BLaER1 (cell line): ENCODE data around the gene SMC5.

Experiments used
- H3K27ac ChIP-seq: shearing (Covaris generic); formaldehyde crosslinking; 2 replicates; pipeline ENCODE4 v1.8.1; 2022
- H3K27me3 ChIP-seq: shearing (Covaris generic); formaldehyde crosslinking; 2 replicates; pipeline ENCODE4 v1.8.1; 2022
- H3K36me3 ChIP-seq: shearing (Covaris generic); formaldehyde crosslinking; 2 replicates; pipeline ENCODE4 v1.8.1; 2022
- H3K4me1 ChIP-seq: shearing (Covaris generic); formaldehyde crosslinking; 2 replicates; pipeline ENCODE4 v1.8.1; 2022
- H3K4me2 ChIP-seq: shearing (Covaris generic); formaldehyde crosslinking; 2 replicates; pipeline ENCODE4 v1.8.1; 2022
- H3K4me3 ChIP-seq: shearing (Covaris generic); formaldehyde crosslinking; 2 replicates; pipeline ENCODE4 v1.8.1; 2022
- H3K9ac ChIP-seq: shearing (Covaris generic); formaldehyde crosslinking; 2 replicates; pipeline ENCODE4 v1.8.1; 2022
- H3K9me3 ChIP-seq: shearing (Covaris generic); formaldehyde crosslinking; 2 replicates; pipeline ENCODE4 v1.8.1; 2022
- H4K20me1 ChIP-seq: shearing (Covaris generic); formaldehyde crosslinking; 2 replicates; pipeline ENCODE4 v1.8.1; 2022
- Cebpa-rat ChIP-seq: shearing (Covaris generic); IDR thresholded peaks from 2 replicates; pipeline ENCODE4 v1.8.1; 2022

The SMC5 gene

GRCh38 chr9:70250221-70250620 is 8.6 kb upstream of the SMC5 start:
- H3K9ac ChIP-seq, result no peak overlapping the region
- no peaks in the 10 kb centered on the region for H3K4me1 ChIP-seq
- H3K27me3 ChIP-seq, result no peaks in the 10 kb centered on the region
- no peak overlapping the region for H3K4me2 ChIP-seq
- H3K36me3 ChIP-seq, result no peaks in the 10 kb centered on the region
- H3K27ac ChIP-seq, result no peak overlapping the region
- TF ChIP-seq Cebpa-rat, result no peak
- no peak overlapping the region for H3K4me3 ChIP-seq
- no peaks in the 10 kb centered on the region for H3K9me3 ChIP-seq
- no peaks in the 10 kb centered on the region for H4K20me1 ChIP-seq

GRCh38 chr9:70255486-70255885 is 3.3 kb upstream of the SMC5 start:
- peaks cover 27% of the 10 kb centered on the region for H3K4me1 ChIP-seq
- no peaks in the 10 kb centered on the region for H3K9me3 ChIP-seq
- no peak overlapping the region for H3K4me3 ChIP-seq
- no peak overlapping the region for H3K4me2 ChIP-seq
- TF ChIP-seq Cebpa-rat, result no peak
- peaks cover 14% of the 10 kb centered on the region for H4K20me1 ChIP-seq
- H3K9ac ChIP-seq, result no peak overlapping the region
- no peak overlapping the region for H3K27ac ChIP-seq
- H3K36me3 ChIP-seq, result peaks cover 1% of the 10 kb centered on the region; the same call in 1 of the 2 replicates
- H3K27me3 ChIP-seq, result no peaks in the 10 kb centered on the region

GRCh38 chr9:70256123-70256551 is 2.6 kb upstream of the SMC5 start:
- no peak overlapping the region for H3K4me2 ChIP-seq
- H3K4me1 ChIP-seq, result peaks cover 33% of the 10 kb centered on the region
- peaks cover 21% of the 10 kb centered on the region for H4K20me1 ChIP-seq
- no peaks in the 10 kb centered on the region for H3K9me3 ChIP-seq
- no peak overlapping the region for H3K4me3 ChIP-seq
- no peak overlapping the region for H3K27ac ChIP-seq
- no peaks in the 10 kb centered on the region for H3K27me3 ChIP-seq
- H3K36me3 ChIP-seq, result peaks cover 8% of the 10 kb centered on the region
- H3K9ac ChIP-seq, result no peak overlapping the region
- no peak for TF ChIP-seq Cebpa-rat

GRCh38 chr9:70257502-70257901 is 1.3 kb upstream of the SMC5 start:
- H3K27ac ChIP-seq, result no peak overlapping the region
- H3K4me1 ChIP-seq, result peaks cover 47% of the 10 kb centered on the region
- H3K4me2 ChIP-seq, result peak overlapping the region; percentile 96
- no peak for TF ChIP-seq Cebpa-rat
- H3K27me3 ChIP-seq, result no peaks in the 10 kb centered on the region
- peaks cover 34% of the 10 kb centered on the region for H4K20me1 ChIP-seq
- H3K4me3 ChIP-seq, result peak overlapping the region; percentile 90
- H3K9ac ChIP-seq, result peak overlapping the region; percentile 97
- H3K9me3 ChIP-seq, result no peaks in the 10 kb centered on the region
- H3K36me3 ChIP-seq, result peaks cover 21% of the 10 kb centered on the region

GRCh38 chr9:70257991-70258691 is 637 bp upstream of the SMC5 start:
- peaks cover 47% of the 10 kb centered on the region for H3K4me1 ChIP-seq
- TF ChIP-seq Cebpa-rat, result no peak
- peaks cover 28% of the 10 kb centered on the region for H3K36me3 ChIP-seq
- peak overlapping the region; percentile 96 for H3K4me2 ChIP-seq
- H3K27ac ChIP-seq, result peak overlapping the region; percentile 94
- H3K27me3 ChIP-seq, result no peaks in the 10 kb centered on the region
- peak overlapping the region; percentile 97 for H3K9ac ChIP-seq
- peak overlapping the region; percentile 90 for H3K4me3 ChIP-seq
- peaks cover 41% of the 10 kb centered on the region for H4K20me1 ChIP-seq
- H3K9me3 ChIP-seq, result no peaks in the 10 kb centered on the region

- Histone ChIP-seq H3K27ac (peak overlapping the region; percentile 94), H3K27me3 (no peaks in the 10 kb centered on the region), H3K4me2 (peak overlapping the region; percentile 80), H3K9ac (peak overlapping the region; percentile 97), H3K4me3 (peak overlapping the region; percentile 90), H4K20me1 (peaks cover 53% of the 10 kb centered on the region), H3K36me3 (peaks cover 38% of the 10 kb centered on the region), H3K9me3 (no peaks in the 10 kb centered on the region), H3K4me1 (peaks cover 47% of the 10 kb centered on the region)
- no peak for TF ChIP-seq Cebpa-rat
Measured at GRCh38 chr9:70259512-70259802, 679 bp downstream of the SMC5 start.

- H3K4me1 ChIP-seq, result peaks cover 47% of the 10 kb centered on the region
- no peaks in the 10 kb centered on the region for H3K27me3 ChIP-seq
- H4K20me1 ChIP-seq, result peaks cover 53% of the 10 kb centered on the region
- H3K36me3 ChIP-seq, result peaks cover 43% of the 10 kb centered on the region
- H3K27ac ChIP-seq, result no peak overlapping the region
- TF ChIP-seq Cebpa-rat, result no peak
- H3K4me2 ChIP-seq, result peak overlapping the region; percentile 80
- H3K9me3 ChIP-seq, result no peaks in the 10 kb centered on the region
- peak overlapping the region; percentile 90 for H3K4me3 ChIP-seq
- peak overlapping the region; percentile 97 for H3K9ac ChIP-seq
Measured at GRCh38 chr9:70260007-70260443, 1.2 kb downstream of the SMC5 start.

GRCh38 chr9:70260606-70261005 is 1.8 kb downstream of the SMC5 start:
- Histone ChIP-seq H3K4me3 (peak overlapping the region; percentile 90; the same call in 1 of the 2 replicates), H3K4me2 (peak overlapping the region; percentile 80), H3K9me3 (no peaks in the 10 kb centered on the region), H3K9ac (no peak overlapping the region; the same call in 1 of the 2 replicates), H3K27ac (no peak overlapping the region), H3K36me3 (peaks cover 49% of the 10 kb centered on the region), H4K20me1 (peaks cover 54% of the 10 kb centered on the region), H3K4me1 (peaks cover 47% of the 10 kb centered on the region), H3K27me3 (no peaks in the 10 kb centered on the region)
- no peak for TF ChIP-seq Cebpa-rat

- Histone ChIP-seq H3K4me1 (peaks cover 47% of the 10 kb centered on the region), H4K20me1 (peaks cover 61% of the 10 kb centered on the region), H3K4me3 (no peak overlapping the region), H3K27ac (no peak overlapping the region), H3K4me2 (peak overlapping the region; percentile 80), H3K36me3 (peaks cover 56% of the 10 kb centered on the region), H3K9ac (no peak overlapping the region), H3K9me3 (no peaks in the 10 kb centered on the region), H3K27me3 (no peaks in the 10 kb centered on the region)
- TF ChIP-seq Cebpa-rat, result no peak
Measured at GRCh38 chr9:70261131-70261870, 2.5 kb downstream of the SMC5 start.

- Histone ChIP-seq H3K36me3 (peaks cover 65% of the 10 kb centered on the region), H3K27me3 (no peaks in the 10 kb centered on the region), H3K9ac (no peak overlapping the region), H3K4me1 (peaks cover 41% of the 10 kb centered on the region), H4K20me1 (peaks cover 71% of the 10 kb centered on the region), H3K9me3 (no peaks in the 10 kb centered on the region), H3K4me2 (peak overlapping the region; percentile 80), H3K27ac (no peak overlapping the region), H3K4me3 (no peak overlapping the region)
- TF ChIP-seq Cebpa-rat, result no peak
Measured at GRCh38 chr9:70262366-70262765, 3.6 kb downstream of the SMC5 start.
